Activated CD4-positive, CD25-positive, alpha-beta regulatory T cell (primary cell): ENCODE results near the gene POLR1C.
A peak's percentile ranks its signal among the peaks of the same experiment; 100 is the strongest.
"Not testable (repeated sequence)": the region's sequence is repeated elsewhere in the genome, so short reads cannot be mapped to it uniquely, and the experiment has no call there.

Source experiments
- DNase-seq, 4 experiments: peaks; one replicate each; lab custom pipeline; 2025; lab: John Stamatoyannopoulos, UW

Gene POLR1C, protein sequence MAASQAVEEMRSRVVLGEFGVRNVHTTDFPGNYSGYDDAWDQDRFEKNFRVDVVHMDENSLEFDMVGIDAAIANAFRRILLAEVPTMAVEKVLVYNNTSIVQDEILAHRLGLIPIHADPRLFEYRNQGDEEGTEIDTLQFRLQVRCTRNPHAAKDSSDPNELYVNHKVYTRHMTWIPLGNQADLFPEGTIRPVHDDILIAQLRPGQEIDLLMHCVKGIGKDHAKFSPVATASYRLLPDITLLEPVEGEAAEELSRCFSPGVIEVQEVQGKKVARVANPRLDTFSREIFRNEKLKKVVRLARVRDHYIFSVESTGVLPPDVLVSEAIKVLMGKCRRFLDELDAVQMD

DNA sequence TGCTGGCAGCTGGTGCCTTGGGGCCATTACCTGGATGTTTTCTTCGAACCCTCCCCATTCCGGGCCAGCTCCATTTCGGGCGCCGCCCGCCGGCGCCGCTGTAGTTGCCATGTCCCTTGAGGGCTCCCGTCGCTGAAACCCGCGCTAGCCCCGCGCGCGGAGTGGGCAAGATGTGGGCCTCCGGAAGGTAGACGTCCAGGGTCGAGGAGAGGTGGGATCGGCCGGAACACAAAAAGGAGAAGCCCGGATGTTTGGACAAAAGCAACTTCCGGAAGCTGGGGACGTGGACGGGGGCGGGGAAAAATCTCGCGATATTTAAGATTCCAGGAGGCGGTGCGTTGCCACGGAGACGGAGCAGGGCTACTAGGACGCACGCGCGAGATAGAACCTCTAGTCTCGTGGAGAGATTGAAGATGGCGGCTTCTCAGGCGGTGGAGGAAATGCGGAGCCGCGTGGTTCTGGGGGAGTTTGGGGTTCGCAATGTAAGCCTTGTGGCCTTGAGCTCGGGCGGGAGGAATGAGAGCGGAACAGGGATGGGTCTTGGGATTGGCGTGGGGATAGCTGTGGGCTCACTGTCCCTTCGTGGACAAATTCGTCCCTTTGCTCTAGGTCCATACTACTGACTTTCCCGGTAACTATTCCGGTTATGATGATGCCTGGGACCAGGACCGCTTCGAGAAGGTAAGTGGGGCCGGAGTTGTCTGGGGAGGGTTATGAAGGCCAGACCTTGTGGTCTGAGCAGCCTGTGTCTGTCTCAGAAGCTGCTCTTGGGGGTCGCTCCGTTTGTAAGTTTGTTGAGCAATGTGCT lies at the start of gene POLR1C, which contains the start of gene YIPF3:
Gene POLR1C, plus strand, starts transcription at position 393 of the 808 bp plus-strand sequence. Its CDS starts 21 bp downstream, at position 414.
Gene YIPF3, minus strand, starts transcription at position 230 of the 808 bp plus-strand sequence. Its CDS starts 119 bp downstream, at position 111.
- DNase-seq: peak; percentile 91 to 94 (median 92)

DNA sequence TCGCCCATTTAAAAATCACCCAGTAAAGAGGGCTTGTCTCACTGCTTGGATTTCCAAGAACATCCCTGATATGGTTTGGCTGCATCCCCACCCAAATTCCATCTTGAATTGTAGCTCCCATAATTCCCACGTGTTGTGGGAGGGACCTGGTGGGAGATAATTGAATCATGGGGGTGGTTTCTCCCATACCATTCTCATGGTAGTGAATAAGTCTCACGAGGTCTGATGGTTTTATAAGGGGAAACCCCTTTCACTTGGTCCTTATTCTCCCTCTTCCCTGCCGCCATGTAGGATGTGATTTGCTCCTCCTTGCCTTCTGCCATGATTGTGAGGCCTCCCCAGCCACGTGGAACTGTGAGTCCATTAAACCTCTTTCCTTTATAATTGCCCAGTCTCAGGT lies 49.6 kb upstream of the POLR1C start:
- not testable (repeated sequence) for DNase-seq

DNA sequence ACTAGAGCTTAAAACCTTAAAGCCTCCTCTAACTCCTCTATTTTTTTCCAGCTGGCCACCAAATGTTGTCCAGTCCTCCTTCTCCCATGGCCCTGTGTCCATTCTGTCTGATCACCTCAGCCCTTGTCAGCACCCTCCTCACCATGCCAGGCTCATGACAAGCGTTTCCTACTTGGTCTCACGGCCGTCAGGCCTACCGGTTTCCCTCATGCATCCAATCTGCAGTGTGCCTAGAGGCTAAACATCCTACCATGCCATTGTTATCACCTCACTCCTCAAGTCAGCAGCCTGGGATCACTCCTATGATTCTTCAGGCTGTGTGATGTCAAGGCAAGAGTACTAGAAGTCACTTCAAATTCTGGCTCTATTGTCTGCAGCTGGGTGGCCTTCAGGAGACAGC lies 49.1 kb upstream of the POLR1C start:
- no peak for DNase-seq

DNA sequence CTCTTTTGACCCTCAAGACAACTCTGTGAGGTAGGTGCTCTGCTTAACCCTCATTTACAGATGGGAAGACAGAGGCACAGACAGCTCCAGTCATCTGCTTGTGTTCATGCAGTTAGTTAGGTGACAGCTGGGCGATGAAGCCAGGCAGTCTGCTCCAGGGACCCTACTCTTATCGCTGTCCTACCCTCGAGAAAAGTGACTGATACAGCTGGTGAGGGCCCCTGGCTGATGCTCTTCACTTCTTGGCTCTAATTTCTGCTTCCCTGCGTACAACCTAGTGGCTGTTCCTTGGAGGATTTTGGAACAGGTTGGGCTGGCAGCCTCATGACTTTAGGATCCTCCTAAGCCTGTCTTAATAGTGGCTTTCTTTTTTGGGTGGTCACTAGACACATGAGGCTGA lies 48.6 kb upstream of the POLR1C start:
- no peak for DNase-seq

DNA sequence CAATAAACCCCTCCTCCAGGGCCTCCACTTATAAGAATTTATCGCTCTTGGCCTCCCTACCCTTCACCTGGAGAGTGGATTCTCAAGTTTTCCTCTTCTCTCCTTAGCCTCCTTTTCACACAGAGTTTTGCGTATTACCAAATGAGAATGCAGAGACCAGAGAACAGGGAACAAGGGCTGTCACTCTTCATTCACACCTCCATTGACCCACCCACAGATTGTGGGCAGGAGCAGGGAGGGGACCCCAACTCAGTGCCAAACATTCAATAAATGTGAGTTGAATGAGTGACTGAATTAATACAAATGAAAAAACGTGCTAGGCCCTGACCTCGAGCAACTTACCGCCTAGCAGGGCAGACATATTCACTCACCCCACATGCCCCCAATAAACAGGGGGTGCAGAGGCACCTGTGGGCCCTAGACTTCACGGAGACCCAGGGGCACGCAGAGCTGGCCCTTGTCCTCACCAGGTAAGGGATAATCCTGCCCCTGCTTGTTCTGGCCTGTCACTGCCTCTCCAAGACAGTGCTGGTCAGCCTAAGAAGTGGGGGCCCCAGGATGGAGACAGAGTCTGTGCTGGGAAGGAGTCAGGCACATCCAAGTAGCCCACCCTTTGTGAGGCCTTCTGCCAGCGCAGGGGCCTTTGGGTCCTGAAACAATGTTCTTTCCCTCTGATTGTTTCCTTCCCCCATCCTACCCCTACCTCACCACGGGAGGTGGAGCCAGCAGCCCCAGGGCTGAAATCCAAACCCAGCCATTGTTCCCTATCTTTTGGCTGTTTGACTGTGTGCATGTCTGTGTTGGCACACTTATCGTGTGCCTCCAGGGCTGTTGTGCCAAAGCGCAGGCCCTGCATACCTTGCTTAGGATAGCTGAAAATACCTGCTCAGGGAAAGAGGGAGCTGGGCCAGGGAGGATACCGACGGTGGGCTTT lies 47.9 kb upstream of the POLR1C start:
- DNase-seq: no peak

DNA sequence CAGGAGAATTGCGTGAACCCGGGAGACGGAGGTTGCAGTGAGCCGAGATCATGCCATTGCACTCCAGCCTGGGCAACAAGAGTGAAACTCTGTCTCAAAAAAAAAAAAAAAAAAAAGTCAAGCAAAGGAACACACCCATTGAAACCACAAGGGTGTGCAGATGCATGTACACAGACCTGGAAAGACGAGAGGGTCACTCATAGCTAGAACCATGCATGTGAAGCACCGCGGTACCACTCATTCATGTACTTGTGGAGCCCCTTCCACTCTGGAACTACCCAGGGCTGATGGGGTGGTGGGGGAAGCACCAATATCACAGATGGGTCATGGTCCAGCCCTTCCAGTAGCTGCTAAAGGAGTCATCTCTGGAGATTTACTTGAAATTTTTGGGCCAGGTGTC lies 46.9 kb upstream of the POLR1C start:
- DNase-seq: no peak

DNA sequence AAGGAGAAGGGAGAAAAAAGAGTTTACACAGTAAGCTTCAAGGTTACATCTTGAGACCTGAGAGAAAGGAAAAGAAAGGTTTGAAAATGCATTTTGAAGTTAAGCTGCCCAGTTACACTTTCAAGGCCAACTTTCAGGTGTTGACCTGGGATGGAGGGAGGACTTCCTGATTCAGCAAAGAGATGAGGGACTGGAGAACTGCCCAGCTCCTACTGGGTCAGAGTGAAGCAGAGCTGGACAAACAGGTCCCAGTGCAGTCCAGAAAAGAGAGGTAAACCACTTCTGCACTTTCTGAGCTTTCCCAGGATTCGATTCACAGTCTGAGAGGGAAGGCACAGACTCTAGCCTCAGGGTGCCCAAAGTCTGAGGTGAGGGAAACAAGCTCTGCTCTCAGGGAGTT lies 45.5 kb upstream of the POLR1C start:
- DNase-seq: no peak

DNA sequence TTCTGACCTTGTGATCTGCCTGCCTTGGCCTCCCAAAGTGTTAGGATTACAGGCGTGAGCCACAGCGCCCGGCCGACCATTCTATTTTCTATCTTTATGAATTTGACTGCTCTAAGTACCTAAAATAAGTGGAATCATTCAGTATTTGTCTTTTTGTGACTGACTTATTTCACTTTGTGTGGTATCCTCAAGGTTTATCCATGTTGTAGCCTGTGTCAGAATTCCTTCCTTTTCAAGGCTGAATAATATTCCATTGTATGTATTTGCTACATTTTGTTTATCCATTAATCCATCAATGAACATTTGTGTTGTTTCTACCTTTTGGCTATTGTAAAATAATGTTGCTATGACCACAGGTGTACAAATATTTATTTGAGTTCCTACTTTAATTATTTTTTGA lies 44.4 kb upstream of the POLR1C start:
- no peak for DNase-seq

DNA sequence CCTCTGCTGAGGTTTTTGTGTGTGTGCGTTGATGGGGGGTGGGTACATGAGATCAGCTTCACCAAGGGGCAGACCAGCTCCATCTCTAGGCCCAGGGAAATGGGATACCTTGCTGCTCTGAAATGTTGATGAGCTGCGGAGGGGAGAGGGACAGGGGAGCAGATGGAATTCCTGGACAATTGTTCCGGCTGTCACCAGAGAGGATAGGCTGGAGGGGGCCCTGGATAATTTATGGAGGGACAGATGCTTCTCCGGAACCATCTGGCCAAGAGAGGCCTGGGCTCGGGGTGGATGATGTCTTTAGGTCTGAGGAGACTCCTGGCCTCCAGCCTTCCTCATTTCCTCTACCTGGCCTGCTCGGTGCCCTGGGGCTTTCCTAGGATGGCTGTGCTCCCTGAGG lies 41.4 kb upstream of the POLR1C start:
- no peak for DNase-seq

DNA sequence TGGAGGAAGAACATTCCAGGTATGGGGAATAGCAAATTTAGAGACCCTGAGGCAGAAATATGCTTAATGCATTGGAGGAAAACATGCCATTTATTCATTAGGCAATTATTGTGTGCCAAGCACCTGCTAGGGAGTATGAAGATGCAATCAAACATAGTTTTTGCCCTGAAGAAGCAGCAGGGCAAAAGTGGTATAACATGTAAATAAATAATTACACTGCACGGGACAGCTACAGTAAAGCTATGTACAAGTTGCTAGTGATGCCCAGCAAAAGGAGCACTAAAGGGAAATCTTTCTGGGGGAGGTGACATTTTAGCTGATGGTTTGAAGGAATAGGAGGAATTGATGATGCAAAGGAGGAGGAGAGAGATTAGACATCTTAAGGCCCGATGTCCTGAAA lies 40.1 kb upstream of the POLR1C start:
- no peak for DNase-seq

DNA sequence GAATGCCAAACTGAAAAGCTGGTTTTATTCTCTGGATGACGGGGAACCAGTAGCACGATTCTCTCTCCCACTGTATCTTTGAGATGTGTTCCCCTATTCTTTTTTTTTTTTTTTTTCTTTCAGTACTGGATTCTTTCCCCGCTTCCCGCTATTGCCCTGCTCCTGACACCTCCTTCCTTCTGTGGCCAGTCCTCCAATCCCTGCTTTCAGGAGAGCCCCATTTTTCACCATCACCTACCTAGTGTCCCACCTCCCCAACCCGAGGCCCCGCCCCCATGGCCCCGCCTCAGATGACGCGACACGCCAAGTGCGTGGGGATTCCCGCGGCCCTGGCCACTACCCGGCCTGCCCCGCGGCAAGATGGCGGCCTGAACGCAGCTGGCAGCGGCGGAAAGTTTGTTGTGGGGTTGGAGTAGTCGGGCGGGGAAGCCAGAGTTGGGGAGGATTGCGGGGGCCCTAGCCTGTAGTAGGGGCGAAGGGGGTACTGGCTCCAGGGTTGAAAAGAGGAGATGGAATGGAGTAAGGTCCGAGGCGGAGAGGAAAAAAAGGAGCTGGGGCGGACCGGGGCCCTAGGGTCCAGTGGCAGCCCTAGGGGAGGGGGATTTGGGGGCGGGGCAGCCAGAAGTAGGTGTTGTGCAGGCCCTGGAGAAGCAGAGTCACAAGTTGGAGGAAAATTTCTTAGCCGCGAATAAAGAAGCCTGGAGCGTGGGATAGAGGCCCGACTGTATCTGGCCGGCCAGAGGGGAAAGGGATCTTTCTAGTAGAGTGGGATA lies 39.5 kb upstream of the POLR1C start, which contains the start of gene TJAP1:
Gene TJAP1, plus strand, starts transcription at position 336 of the 773 bp plus-strand sequence. CDS start 21,432 bp downstream, outside the sequence.
- DNase-seq: peak; percentile 91 to 96 (median 94)

DNA sequence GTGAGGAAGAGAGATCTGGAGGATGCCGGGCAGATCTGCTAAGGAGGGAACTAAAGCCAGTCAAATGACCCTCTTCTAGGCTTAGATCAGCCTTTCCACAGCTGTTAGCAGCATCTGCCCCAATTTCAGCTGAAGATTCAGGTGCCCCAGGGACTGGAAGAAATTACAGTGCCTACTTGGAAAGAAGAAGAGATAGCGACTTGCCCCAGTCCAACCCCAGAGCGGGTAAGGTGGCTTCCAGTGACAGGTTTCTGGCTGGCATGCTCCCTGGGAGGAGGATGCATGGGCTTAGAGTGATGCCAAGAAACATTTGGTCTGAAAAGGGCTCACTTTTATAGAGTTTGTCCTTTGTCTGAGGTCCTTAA lies 38.9 kb upstream of the POLR1C start:
- DNase-seq: no peak

DNA sequence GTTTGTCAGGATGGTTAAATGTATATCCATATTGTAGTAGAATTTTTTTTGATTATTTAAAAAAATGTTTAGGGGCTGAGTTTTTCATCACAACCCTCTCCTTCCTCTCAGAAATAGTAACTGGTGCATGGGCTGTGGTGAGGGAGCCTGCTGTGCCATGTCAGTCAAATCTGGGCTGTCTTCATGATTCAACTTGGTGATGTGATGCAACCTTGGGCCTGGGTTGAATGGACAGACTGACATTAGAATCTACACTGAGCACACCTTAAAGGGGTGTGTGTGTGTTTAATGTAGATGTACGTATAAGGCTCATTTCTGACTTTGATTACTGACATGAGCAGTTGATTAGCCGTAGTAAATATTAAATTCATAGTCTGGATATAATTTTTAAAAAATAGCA lies 35.8 kb upstream of the POLR1C start:
- DNase-seq: no peak

DNA sequence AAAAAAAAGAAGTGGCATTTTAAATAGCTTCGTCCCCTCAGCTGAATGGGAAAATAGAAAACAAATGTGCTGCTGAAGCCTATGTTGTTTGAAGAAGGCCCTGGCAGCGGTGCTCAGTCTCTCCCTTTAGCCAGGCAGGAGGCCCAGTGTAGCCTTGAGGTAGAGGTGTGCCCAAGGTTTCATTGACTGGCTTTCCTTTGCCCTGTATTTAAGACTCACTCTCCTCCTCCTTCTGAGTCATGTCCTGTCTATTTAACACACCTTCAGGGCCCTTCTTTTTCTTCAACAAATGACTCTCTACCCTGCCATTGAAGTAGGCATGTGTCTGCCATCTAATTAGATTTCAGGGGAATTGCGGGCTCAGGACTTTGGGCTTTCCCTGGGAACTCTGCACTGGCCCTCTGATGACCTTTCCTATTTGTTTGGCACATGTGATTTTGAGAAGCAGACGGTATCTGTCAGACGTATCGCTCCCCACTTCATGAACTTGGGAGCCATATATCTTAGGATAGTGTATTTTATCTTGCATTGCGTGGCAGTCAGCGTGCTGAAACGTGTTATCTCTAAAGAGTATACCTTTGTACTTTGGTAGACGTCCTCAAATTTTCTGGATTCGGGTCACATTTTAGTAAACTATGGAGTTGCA lies 35.2 kb upstream of the POLR1C start:
- DNase-seq: no peak

DNA sequence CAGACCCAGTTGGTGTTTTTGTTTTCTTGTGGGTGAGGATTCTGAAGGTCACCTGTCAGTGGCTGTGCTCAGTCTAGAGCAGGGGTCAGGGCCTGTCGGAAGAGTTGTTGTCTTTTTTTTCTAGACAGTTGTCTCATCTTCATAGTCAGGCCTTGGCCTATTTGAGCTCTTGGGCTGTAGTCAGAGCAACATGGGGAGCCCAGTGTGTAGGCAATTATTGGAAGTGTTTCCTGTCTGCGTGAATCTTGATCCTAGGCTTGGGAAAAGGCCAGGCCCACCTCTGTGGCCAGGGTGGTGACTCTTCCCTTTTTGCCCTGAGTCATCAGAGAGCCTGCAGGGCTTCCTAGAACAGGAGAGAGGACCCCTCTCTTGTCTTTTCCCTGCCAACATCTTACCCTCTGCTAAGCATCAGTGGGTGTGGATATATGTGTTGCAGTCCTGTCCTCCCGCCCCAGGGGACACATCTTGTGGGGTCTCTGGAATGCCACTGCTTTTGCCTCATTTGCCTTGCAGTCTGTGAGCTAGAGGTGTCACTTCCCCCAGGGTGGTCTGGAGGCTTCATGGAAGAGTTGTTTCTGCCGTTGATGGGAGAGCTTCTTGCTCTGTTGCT lies 28.1 kb upstream of the POLR1C start:
- no peak for DNase-seq

DNA sequence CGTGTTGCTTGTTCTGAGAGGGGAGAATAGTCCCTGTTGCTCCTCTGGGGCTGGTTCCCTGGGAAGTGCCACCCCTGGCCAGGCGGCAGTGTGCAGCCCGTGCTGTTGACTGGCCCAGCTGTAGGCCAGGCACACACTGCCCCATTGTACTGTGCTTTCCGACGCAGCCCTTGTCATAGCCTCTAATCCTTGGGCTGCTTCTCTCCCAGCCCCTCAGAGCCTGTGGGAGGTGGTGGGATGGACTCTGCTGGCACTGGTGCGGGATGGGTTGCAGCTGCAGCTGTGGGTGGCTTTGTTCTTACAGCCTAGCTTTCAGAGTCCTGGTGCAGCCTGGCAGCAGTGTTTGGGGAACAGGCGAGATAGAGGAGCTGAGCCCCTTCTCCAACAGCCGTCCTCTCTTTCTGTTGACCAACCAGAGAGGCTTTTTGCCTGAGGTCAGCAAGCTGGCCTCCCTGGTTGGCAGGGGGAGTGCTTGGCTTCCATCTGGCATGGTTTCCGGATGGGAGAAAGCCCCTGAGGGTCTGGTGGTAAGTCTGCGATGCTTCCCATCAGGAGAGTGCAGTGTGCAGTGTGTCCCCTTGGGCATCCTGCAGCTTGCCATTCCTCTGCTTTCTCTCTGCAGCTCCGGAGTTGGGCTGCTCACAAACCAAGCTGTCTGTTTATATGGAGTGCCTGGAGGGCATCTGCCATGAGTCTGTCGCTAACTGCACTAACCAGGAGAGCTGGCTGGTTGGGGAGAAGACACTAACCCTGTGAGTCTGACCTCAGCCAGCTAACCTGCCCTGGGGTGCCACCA lies 27.4 kb upstream of the POLR1C start:
- no peak for DNase-seq

DNA sequence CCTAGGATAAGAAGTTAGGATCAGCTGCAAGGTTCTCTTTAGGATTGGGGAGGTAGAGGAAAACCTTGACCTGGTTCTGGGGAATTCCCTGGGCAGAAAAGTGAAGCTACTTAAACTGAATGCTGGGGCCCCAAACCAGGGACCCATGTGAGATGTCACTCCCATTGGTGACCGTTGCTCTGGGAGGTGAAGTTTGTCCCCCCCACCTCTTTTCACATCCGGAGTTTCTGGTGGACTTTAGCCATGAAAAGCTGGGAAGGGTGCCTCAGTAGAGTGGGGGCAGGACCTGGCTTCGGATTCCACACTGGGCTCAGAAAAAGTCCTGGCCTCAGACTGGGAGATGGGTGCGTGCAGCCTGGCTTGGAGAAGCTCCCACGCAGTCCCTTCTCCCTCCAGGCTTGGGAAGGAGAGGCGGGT lies 26.4 kb upstream of the POLR1C start:
- DNase-seq: no peak

DNA sequence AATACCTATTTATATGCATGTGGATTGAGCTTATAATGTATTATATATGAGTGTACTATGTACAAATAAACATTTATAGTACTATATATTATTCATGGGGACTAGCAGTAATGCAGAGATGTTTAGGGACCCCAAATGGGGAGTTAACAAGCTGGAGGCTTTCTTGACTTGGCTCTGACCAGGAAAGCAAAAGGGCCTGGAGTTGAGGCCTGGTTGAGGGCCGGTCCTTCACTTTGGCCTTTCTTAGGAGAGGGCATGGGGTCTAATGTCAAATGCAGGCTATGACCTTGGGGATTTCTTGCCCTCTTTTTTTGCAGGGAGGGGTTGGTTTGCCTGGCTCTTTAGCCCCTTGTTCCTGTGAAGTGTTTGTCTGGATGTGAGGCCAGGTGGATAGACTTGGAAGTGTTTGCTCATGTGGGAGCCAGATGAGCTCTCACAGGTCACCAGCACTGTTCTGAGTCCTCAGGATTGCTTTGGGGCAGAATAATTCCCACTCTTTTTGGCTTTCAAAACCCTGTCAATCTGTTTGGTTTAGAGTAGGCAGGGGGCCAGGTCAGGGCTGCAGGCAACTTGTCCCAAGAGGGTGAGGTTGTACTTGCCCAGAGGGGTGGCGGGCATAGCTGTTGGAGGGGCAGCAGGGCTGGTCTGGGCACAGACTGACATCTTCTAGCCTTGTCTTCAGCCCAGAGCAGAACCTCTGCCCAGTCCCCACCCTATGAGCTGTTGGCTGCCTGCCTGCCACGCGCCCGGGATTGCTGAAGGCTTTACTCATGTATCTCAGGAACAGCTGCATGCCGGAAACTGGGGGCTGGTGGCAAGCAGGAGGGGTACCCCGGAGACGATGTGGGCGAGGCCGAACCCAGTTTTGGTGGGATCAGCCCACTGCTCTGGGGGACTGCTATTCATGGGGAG lies 24.9 kb upstream of the POLR1C start:
- no peak for DNase-seq
